MM.1S (cell line): Measurements from ENCODE around the gene KRTAP10-1.

Experiments used
- DNase-seq: peaks from one replicate; pipeline ENCODE4 v3.0.0-alpha.2; 2015
- H2AFZ ChIP-seq: fragments of 300-600 bp; sonication (generic); 2 replicates; pipeline ENCODE4 v1.6.0; 2016; ENCODE audit warnings: antibody characterized with exemption, low read length
- H3F3A ChIP-seq: fragments of 300-600 bp; sonication (generic); 2 replicates; pipeline ENCODE4 v1.6.1; 2016; ENCODE audit warnings: mild to moderate bottlenecking, antibody characterized with exemption, low read length, moderate library complexity, mixed read lengths; ENCODE audit not compliant: insufficient read depth
- H3K27ac ChIP-seq: fragments of 300-600 bp; sonication (generic); 2 replicates; pipeline ENCODE4 v1.5.1; 2016; ENCODE audit warnings: mild to moderate bottlenecking, low read length
- H3K27me3 ChIP-seq: fragments of 300-600 bp; sonication (generic); replicated peaks from 2 replicates; pipeline ENCODE4 v1.6.0; 2016; ENCODE audit warnings: low read length; ENCODE audit not compliant: insufficient read depth
- H3K36me3 ChIP-seq: fragments of 300-600 bp; sonication (generic); replicated peaks from 2 replicates; pipeline ENCODE4 v1.6.1; 2016; ENCODE audit warnings: mild to moderate bottlenecking, low read length, mixed read lengths; ENCODE audit not compliant: insufficient read depth
- H3K4me1 ChIP-seq: fragments of 300-600 bp; sonication (generic); 2 replicates; pipeline ENCODE4 v1.6.1; 2016; ENCODE audit warnings: low read length, mixed read lengths
- H3K4me2 ChIP-seq: fragments of 300-600 bp; sonication (generic); 2 replicates; pipeline ENCODE4 v1.6.0; 2016; ENCODE audit warnings: low read depth, low read length
- H3K4me3 ChIP-seq: fragments of 300-600 bp; sonication (generic); 2 replicates; pipeline ENCODE4 v1.5.1; 2016; ENCODE audit warnings: low read length, mixed read lengths
- H3K79me2 ChIP-seq: fragments of 300-600 bp; sonication (generic); 2 replicates; pipeline ENCODE4 v1.6.1; 2016; ENCODE audit warnings: mixed run types, low read length, mixed read lengths
- H3K9ac ChIP-seq: fragments of 300-600 bp; sonication (generic); 2 replicates; pipeline ENCODE4 v1.6.1; 2016; ENCODE audit warnings: low read length, mixed read lengths
- H3K9me2 ChIP-seq: fragments of 300-600 bp; sonication (generic); replicated peaks from 2 replicates; pipeline ENCODE4 v1.6.1; 2016; ENCODE audit warnings: mild to moderate bottlenecking, low read length, mixed read lengths; ENCODE audit not compliant: insufficient read depth
- H3K9me3 ChIP-seq: fragments of 300-600 bp; sonication (generic); replicated peaks from 2 replicates; pipeline ENCODE4 v1.6.1; 2016; ENCODE audit warnings: mild to moderate bottlenecking, low read length, mixed read lengths; ENCODE audit not compliant: insufficient read depth
- H4K20me1 ChIP-seq: fragments of 300-600 bp; sonication (generic); 2 replicates; pipeline ENCODE4 v1.6.1; 2016; ENCODE audit warnings: mild to moderate bottlenecking, low read length, moderate library complexity, mixed read lengths; ENCODE audit not compliant: insufficient read depth
- EZH2 ChIP-seq: fragments of 300-600 bp; sonication (generic); optimal IDR thresholded peaks from 2 replicates; pipeline ENCODE3; 2017; ENCODE audit warnings: low read depth, mild to moderate bottlenecking, antibody characterized with exemption, low read length, mixed read lengths
- EZH2phosphoT487 ChIP-seq: fragments of 300-600 bp; sonication (generic); IDR thresholded peaks from 2 replicates; pipeline ENCODE4 v1.6.1; 2018; ENCODE audit warnings: antibody characterized with exemption, low read length
- TF ChIP-seq, protein P1 (sequence below): fragments of 300-600 bp; sonication (generic); IDR thresholded peaks from 2 replicates; pipeline ENCODE4 v1.5.1; 2016; ENCODE audit warnings: antibody characterized with exemption, low read length, mixed read lengths

Gene KRTAP10-1

GRCh38 chr21:44568667-44569556 lies 28.9 kb upstream of the KRTAP10-1 start:
- H2AFZ ChIP-seq, result no peak overlapping the region
- H3K9me3 ChIP-seq, result no peaks in the 10 kb centered on the region
- no peaks in the 10 kb centered on the region for H3K79me2 ChIP-seq
- no peak overlapping the region for H3K27ac ChIP-seq
- no peak overlapping the region for H3K4me3 ChIP-seq
- no peak for DNase-seq
- H3K9ac ChIP-seq, result no peak overlapping the region
- H3K9me2 ChIP-seq, result no peaks in the 10 kb centered on the region
- no peak for TF ChIP-seq EZH2
- TF ChIP-seq, protein P1, sequence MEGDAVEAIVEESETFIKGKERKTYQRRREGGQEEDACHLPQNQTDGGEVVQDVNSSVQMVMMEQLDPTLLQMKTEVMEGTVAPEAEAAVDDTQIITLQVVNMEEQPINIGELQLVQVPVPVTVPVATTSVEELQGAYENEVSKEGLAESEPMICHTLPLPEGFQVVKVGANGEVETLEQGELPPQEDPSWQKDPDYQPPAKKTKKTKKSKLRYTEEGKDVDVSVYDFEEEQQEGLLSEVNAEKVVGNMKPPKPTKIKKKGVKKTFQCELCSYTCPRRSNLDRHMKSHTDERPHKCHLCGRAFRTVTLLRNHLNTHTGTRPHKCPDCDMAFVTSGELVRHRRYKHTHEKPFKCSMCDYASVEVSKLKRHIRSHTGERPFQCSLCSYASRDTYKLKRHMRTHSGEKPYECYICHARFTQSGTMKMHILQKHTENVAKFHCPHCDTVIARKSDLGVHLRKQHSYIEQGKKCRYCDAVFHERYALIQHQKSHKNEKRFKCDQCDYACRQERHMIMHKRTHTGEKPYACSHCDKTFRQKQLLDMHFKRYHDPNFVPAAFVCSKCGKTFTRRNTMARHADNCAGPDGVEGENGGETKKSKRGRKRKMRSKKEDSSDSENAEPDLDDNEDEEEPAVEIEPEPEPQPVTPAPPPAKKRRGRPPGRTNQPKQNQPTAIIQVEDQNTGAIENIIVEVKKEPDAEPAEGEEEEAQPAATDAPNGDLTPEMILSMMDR, result no peak
- no peak for TF ChIP-seq EZH2phosphoT487
- H3K27me3 ChIP-seq, result peaks cover 96% of the 10 kb centered on the region
- H3K4me1 ChIP-seq, result no peaks in the 10 kb centered on the region
- no peaks in the 10 kb centered on the region for H4K20me1 ChIP-seq
- no peaks in the 10 kb centered on the region for H3F3A ChIP-seq
- no peaks in the 10 kb centered on the region for H3K36me3 ChIP-seq
- H3K4me2 ChIP-seq, result no peak overlapping the region

- Histone ChIP-seq H3K4me1 (no peaks in the 10 kb centered on the region), H3K27ac (no peak overlapping the region), H3K36me3 (no peaks in the 10 kb centered on the region), H3K9me2 (no peaks in the 10 kb centered on the region), H3K79me2 (no peaks in the 10 kb centered on the region), H3K4me3 (no peak overlapping the region), H3K4me2 (no peak overlapping the region), H3K9me3 (no peaks in the 10 kb centered on the region), H3K27me3 (peaks cover 99% of the 10 kb centered on the region), H3F3A (no peaks in the 10 kb centered on the region), H4K20me1 (no peaks in the 10 kb centered on the region), H3K9ac (no peak overlapping the region), H2AFZ (no peak overlapping the region)
- TF ChIP-seq EZH2phosphoT487, result no peak
- TF ChIP-seq EZH2, result no peak
- TF ChIP-seq, protein P1, result no peak
- DNase-seq, result no peak
Observed at GRCh38 chr21:44568261-44568660, 28.3 kb upstream of the KRTAP10-1 start.

DNA sequence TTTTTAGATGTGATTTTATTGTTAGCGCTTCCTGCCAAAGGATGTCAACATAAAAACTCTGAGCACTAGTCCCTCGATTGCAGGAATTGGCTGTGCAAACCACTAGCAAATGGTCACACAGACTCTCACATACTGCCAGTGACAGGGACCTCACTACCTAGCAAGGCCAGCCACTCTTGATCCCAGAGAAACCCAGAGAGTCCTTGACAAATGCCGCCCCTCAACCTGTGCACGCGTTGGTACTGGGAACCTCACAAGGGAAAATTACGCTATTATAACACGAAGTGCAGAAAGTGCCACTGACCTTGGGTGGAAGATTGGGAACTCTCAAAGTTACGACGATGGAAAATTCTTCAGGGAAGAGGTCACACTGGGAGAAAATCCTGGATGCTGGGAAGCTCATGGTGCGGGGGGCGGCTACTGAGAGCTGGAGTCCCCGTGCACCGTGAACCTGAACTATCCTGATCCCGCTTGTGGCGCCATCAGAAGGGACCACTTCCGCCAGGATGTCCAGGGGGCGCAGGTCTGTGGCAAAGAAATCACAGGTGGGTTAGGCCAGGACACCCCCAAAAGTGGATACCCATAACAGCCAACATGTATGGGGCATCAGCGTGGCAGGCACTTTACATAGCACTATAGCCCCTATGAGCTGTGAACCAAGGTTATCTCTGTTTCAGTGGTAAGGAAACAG lies 27.6 kb upstream of the KRTAP10-1 start:
- Histone ChIP-seq H3K36me3 (no peaks in the 10 kb centered on the region), H4K20me1 (no peaks in the 10 kb centered on the region), H2AFZ (no peak overlapping the region), H3K9ac (no peak overlapping the region), H3K79me2 (no peaks in the 10 kb centered on the region), H3K27ac (no peak overlapping the region), H3K4me3 (no peak overlapping the region), H3K9me2 (no peaks in the 10 kb centered on the region), H3K9me3 (no peaks in the 10 kb centered on the region), H3K4me1 (no peaks in the 10 kb centered on the region), H3K27me3 (peaks cover 99% of the 10 kb centered on the region), H3F3A (no peaks in the 10 kb centered on the region), H3K4me2 (no peak overlapping the region)
- TF ChIP-seq EZH2 (no peak), EZH2phosphoT487 (no peak)
- TF ChIP-seq, protein P1, result no peak
- no peak for DNase-seq
